ENCODE results near the gene REXO2. TPM values are rescaled to one million over a fixed set of nuclear protein-coding genes. Genes with fewer than 3 reads are reported as not detected.

REXO2 gene
- total RNA-seq, 1 experiment from 2014 or later: 145 TPM

- H3K4me3 ChIP-seq: no peak overlapping the region
- TF ChIP-seq, protein P1, sequence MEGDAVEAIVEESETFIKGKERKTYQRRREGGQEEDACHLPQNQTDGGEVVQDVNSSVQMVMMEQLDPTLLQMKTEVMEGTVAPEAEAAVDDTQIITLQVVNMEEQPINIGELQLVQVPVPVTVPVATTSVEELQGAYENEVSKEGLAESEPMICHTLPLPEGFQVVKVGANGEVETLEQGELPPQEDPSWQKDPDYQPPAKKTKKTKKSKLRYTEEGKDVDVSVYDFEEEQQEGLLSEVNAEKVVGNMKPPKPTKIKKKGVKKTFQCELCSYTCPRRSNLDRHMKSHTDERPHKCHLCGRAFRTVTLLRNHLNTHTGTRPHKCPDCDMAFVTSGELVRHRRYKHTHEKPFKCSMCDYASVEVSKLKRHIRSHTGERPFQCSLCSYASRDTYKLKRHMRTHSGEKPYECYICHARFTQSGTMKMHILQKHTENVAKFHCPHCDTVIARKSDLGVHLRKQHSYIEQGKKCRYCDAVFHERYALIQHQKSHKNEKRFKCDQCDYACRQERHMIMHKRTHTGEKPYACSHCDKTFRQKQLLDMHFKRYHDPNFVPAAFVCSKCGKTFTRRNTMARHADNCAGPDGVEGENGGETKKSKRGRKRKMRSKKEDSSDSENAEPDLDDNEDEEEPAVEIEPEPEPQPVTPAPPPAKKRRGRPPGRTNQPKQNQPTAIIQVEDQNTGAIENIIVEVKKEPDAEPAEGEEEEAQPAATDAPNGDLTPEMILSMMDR (conservative IDR thresholded peaks at IDR 0.05): no peak
- no peak for TF ChIP-seq EZH2 (IDR thresholded peaks at IDR 0.05; ENCODE audit: low read depth)
- intact Hi-C loops (cut with micrococcal nuclease; ENCODE audit: unreplicated experiment): no loop called here
- no peaks in the 10 kb centered on the region for H3K27me3 ChIP-seq (ENCODE audit: insufficient read depth, low read depth)
- no peaks in the 10 kb centered on the region; the same call in 1 of the 2 replicates for H3F3A ChIP-seq (ENCODE audit: insufficient read depth, low read depth)
- no peaks in the 10 kb centered on the region for H3K9me3 ChIP-seq (ENCODE audit: insufficient read depth, low read depth)
- ChIA-PET POLR2A (ENCODE audit: unreplicated experiment) (no interaction called here), CTCF (no interaction called here)
- BruUV-seq (replicated peaks): no TSS peak
- peaks cover 11% of the 10 kb centered on the region for H3K79me2 ChIP-seq (ENCODE audit: low read depth)
- H2AFZ ChIP-seq: no peak overlapping the region
- no peaks in the 10 kb centered on the region for H3K9me2 ChIP-seq (ENCODE audit: insufficient read depth)
- no peak for DNase-seq
- peaks cover 8% of the 10 kb centered on the region for H4K20me1 ChIP-seq (ENCODE audit: insufficient read depth)
- no peak overlapping the region for H3K4me2 ChIP-seq
- H3K36me3 ChIP-seq (ENCODE audit: low read depth): peaks cover 51% of the 10 kb centered on the region
- no peaks in the 10 kb centered on the region for H3K4me1 ChIP-seq (replicated peaks; ENCODE audit: insufficient read depth)
- no peak overlapping the region for H3K27ac ChIP-seq
Observed at GRCh38 chr11:114452399-114452798, 13.1 kb downstream of the REXO2 start.

DNA sequence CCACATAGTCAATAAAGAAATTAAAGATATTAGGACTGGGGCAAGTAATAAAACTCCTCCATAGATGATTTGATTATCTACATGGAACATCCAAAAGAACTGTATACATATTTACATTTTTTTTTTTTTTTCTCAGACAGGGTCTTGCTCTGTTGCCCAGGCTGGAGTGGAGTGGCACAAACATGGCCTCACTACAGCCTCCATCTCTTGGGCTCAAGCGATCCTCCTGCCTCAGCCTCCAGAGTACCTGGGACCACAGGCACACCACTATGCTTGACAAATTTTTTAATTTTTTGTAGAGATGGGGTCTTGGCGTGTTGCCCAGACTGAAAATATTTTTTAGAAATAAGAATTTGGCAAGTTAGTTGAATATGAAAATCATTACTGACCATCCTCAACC, 24.7 kb downstream of the REXO2 start:
- Histone ChIP-seq H3K79me2 (ENCODE audit: low read depth) (no peaks in the 10 kb centered on the region), H3K27me3 (ENCODE audit: insufficient read depth, low read depth) (no peaks in the 10 kb centered on the region), H4K20me1 (ENCODE audit: insufficient read depth) (no peaks in the 10 kb centered on the region), H3K4me1 (replicated peaks; ENCODE audit: insufficient read depth) (peaks cover 7% of the 10 kb centered on the region; the same call in 1 of the 2 replicates), H3K4me2 (no peak overlapping the region), H3K36me3 (ENCODE audit: low read depth) (peaks cover 5% of the 10 kb centered on the region; the same call in 1 of the 2 replicates), H3F3A (ENCODE audit: insufficient read depth, low read depth) (no peaks in the 10 kb centered on the region), H3K9me3 (ENCODE audit: insufficient read depth, low read depth) (no peaks in the 10 kb centered on the region), H3K4me3 (no peak overlapping the region), H3K9me2 (ENCODE audit: insufficient read depth) (no peaks in the 10 kb centered on the region), H3K27ac (no peak overlapping the region), H2AFZ (no peak overlapping the region)
- CTCF ChIA-PET: no interaction called here
- no peak for DNase-seq
- POLR2A ChIA-PET (ENCODE audit: unreplicated experiment): no interaction called here
- intact Hi-C loops (cut with micrococcal nuclease; ENCODE audit: unreplicated experiment): no loop called here
- no peak for TF ChIP-seq EZH2 (IDR thresholded peaks at IDR 0.05; ENCODE audit: low read depth)
- TF ChIP-seq, protein P1 (conservative IDR thresholded peaks at IDR 0.05): no peak
- no TSS peak for BruUV-seq (replicated peaks)

- intact Hi-C loops (cut with micrococcal nuclease; ENCODE audit: unreplicated experiment): no loop called here
- H3K4me1 ChIP-seq (replicated peaks; ENCODE audit: insufficient read depth): peaks cover 7% of the 10 kb centered on the region; the same call in 1 of the 2 replicates
- CTCF ChIA-PET: no interaction called here
Observed at GRCh38 chr11:114466742-114467141, 27.5 kb downstream of the REXO2 start.

More at GRCh38 chr11:114466742-114467141, 27.5 kb downstream of the REXO2 start:
- no TSS peak for BruUV-seq (replicated peaks)
- H3K9me2 ChIP-seq (ENCODE audit: insufficient read depth): no peaks in the 10 kb centered on the region
- no peak overlapping the region for H3K4me3 ChIP-seq
- POLR2A ChIA-PET (ENCODE audit: unreplicated experiment): no interaction called here
- H3K27ac ChIP-seq: no peak overlapping the region
- no peak for DNase-seq
- no peaks in the 10 kb centered on the region for H3K36me3 ChIP-seq (ENCODE audit: low read depth)
- TF ChIP-seq, protein P1 (conservative IDR thresholded peaks at IDR 0.05): no peak
- TF ChIP-seq EZH2 (IDR thresholded peaks at IDR 0.05; ENCODE audit: low read depth): no peak
- H3K79me2 ChIP-seq (ENCODE audit: low read depth): no peaks in the 10 kb centered on the region
- no peaks in the 10 kb centered on the region for H3K27me3 ChIP-seq (ENCODE audit: insufficient read depth, low read depth)
- no peaks in the 10 kb centered on the region for H4K20me1 ChIP-seq (ENCODE audit: insufficient read depth)
- H2AFZ ChIP-seq: no peak overlapping the region
- H3K4me2 ChIP-seq: no peak overlapping the region
- no peaks in the 10 kb centered on the region for H3K9me3 ChIP-seq (ENCODE audit: insufficient read depth, low read depth)
- H3F3A ChIP-seq (ENCODE audit: insufficient read depth, low read depth): no peaks in the 10 kb centered on the region

All from PC-9 (cell line).